Measurements from ENCODE around the gene SIL1. TPM values are rescaled to one million over a fixed set of nuclear protein-coding genes. Genes with fewer than 3 reads are reported as not detected.
"Not testable (repeated sequence)": the region's sequence is repeated elsewhere in the genome, so short reads cannot be mapped to it uniquely, and the experiment has no call there.

The SIL1 gene
- total and polyA plus RNA-seq, 8 donors = 22.2 to 83.6 (median 33.4) TPM

DNA sequence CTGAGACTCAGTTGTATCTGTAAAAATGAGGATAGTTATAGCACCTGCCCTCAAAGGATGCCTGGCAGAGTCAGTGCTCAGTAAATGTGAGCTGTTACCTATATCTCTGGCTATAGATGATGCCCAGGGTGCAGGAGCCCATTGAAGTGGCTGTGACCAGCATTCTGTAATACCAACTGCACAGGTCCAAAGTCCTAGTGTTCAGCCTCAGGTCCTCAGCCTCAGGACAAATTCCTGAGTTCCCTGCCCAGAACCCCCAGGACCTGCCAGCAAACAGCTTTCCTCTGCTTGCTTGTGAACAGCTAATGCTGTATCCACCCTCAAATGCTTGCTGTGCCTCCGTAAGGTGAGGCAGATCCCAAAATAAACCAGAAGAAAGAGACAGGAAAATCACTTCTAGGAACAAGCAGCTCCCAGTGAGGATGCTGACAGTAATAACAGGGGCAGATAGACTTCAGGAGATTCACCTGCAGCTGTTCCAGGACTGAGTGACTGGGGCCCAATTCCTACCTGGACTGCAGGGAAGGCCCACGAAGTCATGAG, 80.8 kb downstream of the SIL1 start:
- H3K27ac ChIP-seq = no peak overlapping the region
- H3K4me3 ChIP-seq = no peak overlapping the region
- no peaks in the 10 kb centered on the region for H3K27me3 ChIP-seq
- H3K9me3 ChIP-seq = no peaks in the 10 kb centered on the region
- TF ChIP-seq POLR2AphosphoS5 (IDR thresholded peaks at IDR 0.05) (no peak), POLR2A (IDR thresholded peaks at IDR 0.05) (no peak), EP300 (IDR thresholded peaks at IDR 0.05) (no peak)
- TF ChIP-seq, protein P1, sequence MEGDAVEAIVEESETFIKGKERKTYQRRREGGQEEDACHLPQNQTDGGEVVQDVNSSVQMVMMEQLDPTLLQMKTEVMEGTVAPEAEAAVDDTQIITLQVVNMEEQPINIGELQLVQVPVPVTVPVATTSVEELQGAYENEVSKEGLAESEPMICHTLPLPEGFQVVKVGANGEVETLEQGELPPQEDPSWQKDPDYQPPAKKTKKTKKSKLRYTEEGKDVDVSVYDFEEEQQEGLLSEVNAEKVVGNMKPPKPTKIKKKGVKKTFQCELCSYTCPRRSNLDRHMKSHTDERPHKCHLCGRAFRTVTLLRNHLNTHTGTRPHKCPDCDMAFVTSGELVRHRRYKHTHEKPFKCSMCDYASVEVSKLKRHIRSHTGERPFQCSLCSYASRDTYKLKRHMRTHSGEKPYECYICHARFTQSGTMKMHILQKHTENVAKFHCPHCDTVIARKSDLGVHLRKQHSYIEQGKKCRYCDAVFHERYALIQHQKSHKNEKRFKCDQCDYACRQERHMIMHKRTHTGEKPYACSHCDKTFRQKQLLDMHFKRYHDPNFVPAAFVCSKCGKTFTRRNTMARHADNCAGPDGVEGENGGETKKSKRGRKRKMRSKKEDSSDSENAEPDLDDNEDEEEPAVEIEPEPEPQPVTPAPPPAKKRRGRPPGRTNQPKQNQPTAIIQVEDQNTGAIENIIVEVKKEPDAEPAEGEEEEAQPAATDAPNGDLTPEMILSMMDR (IDR thresholded peaks at IDR 0.05) = no peak
- intact Hi-C loops (cut with DNase I; ENCODE audit: low total_unique reads) = no loop called here
- DNase-seq = no peak
- H3K36me3 ChIP-seq = peaks cover 12 to 61% (median 59%) of the 10 kb centered on the region in 4 donors
- H3K4me1 ChIP-seq = peaks cover 0 to 26% (median 0%) of the 10 kb centered on the region in 4 donors
- WGBS, 5 donors = 83 to 91% (median 88%) methylated on average over 2 of the region's 2 CpGs

DNA sequence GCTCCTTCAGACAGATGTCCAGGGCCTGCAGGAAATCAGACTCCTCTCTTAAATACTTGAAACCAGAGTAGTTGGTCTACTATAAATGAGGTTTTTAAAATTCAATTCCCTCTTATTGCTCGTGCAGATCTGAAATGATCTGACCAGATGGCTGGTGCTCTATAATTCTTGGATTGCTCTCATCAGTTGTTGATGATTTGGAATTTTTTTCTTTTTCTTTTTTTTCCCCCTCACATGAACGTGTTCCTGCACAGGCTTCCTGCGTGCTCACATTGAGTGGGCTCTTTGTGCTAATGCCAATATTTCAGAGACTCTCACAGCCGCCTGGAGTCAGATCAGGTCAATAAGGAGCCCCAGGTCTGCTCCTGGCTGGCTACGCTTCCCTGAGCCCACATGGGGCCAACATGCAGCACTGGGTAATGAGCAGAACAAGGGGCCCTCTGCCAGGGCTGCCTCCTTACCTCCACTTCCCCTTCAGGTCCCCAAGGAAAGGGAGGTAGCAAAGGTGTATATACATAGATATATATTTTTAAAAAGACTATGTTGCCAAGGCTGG, 82.0 kb downstream of the SIL1 start:
- TF ChIP-seq EP300 (IDR thresholded peaks at IDR 0.05) = no peak
- no peak for TF ChIP-seq POLR2A (IDR thresholded peaks at IDR 0.05)
- TF ChIP-seq, protein P1 (IDR thresholded peaks at IDR 0.05) = no peak
- no peak for TF ChIP-seq POLR2AphosphoS5 (IDR thresholded peaks at IDR 0.05)
- DNase-seq = no peak
- WGBS, 5 donors = 91 to 95% (median 93%) methylated on average over 5 of the region's 5 CpGs
- Histone ChIP-seq H3K27ac (no peak overlapping the region), H3K27me3 (no peaks in the 10 kb centered on the region), H3K36me3 (peaks cover 12 to 55% (median 54%) of the 10 kb centered on the region in 4 donors), H3K4me1 (peaks cover 0 to 26% (median 0%) of the 10 kb centered on the region in 4 donors), H3K4me3 (no peak overlapping the region), H3K9me3 (no peaks in the 10 kb centered on the region)
- intact Hi-C loops (cut with DNase I; ENCODE audit: low total_unique reads) = no loop called here

DNA sequence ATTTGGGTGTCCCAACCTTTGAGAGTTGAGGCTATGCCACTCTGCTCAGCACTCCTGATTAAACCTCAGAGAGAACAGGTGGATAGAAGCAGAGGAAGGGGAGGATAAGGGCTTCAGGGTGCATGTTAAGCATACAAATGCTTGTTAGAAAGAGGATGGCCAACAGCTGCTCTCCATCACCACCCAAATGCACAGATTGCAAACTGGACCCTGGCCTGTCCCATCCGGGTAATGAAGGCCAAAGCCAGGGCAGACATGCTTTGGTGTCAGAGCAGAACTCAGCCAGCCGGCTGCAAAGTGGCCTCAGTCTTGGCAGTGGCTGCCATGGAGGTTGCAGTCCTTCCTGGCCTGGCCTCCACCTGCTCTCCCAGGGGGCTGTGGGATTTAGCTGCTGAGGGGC, 84.3 kb downstream of the SIL1 start:
- intact Hi-C loops (cut with DNase I; ENCODE audit: low total_unique reads) = no loop called here
- Histone ChIP-seq H3K36me3 (peaks cover 0 to 32% (median 31%) of the 10 kb centered on the region in 4 donors), H3K4me1 (peaks cover 3 to 28% (median 10%) of the 10 kb centered on the region in 4 donors), H3K9me3 (no peaks in the 10 kb centered on the region), H3K27ac (no peak overlapping the region), H3K27me3 (no peaks in the 10 kb centered on the region), H3K4me3 (no peak overlapping the region)
- DNase-seq = no peak
- no peak for TF ChIP-seq POLR2A (IDR thresholded peaks at IDR 0.05)
- 79 to 95% (median 87%) methylated on average over 2 of the region's 2 CpGs; no CpG with 5 or more reads in 1 of the 5 donors for WGBS, 5 donors

DNA sequence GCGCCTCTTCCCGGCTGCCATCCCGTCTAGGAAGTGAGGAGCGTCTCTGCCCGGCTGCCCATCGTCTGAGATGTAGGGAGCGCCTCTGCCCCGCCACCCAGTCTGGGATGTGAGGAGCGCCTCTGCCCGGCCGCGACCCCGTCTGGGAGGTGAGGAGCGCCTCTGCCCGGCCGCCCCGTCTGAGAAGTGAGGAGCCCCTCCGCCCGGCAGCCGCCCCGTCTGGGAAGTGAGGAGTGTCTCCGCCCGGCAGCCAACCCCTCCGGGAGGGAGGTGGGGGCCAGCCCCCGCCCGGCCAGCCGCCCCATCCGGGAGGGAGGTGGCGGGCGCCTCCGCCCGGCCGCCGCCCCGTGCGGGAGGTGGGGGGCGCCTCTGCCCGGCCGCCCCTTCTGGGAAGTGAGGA, 85.8 kb downstream of the SIL1 start:
- DNase-seq; H3K9me3 ChIP-seq; intact Hi-C loops (cut with DNase I; ENCODE audit: low total_unique reads); H3K27me3 ChIP-seq; H3K27ac ChIP-seq; H3K4me3 ChIP-seq: not testable (repeated sequence)
- H3K36me3 ChIP-seq = peaks cover 0 to 17% (median 16%) of the 10 kb centered on the region in 4 donors
- peaks cover 8 to 35% (median 21%) of the 10 kb centered on the region in 4 donors for H3K4me1 ChIP-seq
- 95 to 99% (median 98%) methylated on average over 13 to 39 of the region's 39 CpGs for WGBS, 5 donors

DNA sequence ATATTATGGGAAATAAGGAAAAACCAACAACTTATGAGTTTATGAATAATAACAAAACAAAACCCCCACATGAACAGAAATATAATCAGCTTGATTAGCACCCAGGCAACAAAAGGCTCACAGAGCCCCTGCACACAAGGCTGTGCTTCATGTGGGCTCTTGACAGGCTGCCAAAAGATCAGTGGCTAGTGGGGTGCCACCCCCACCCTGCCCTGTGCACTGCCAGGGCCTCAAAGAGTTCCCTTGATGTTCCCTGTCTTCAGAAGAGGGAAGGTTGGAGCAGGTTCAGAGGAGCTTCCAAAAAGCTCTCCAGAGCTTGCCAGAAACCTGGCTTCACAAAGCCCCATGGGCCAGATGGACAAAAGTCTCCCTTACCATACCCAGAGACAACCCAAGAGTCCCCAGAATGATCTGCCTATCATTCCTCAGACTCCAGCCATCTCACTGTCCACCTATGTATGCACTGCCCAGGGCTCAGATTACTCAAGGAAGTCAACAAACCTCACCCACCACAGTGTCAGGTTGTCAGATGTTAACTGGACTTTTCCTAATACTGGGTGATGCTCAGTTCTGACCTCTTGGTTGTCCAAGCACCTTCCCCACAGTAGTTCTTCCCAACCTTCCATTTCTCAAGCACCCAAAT, 87.5 kb downstream of the SIL1 start:
- intact Hi-C loops (cut with DNase I; ENCODE audit: low total_unique reads) = no loop called here
- H3K9me3 ChIP-seq = no peaks in the 10 kb centered on the region
- peaks cover 10 to 53% (median 29%) of the 10 kb centered on the region in 4 donors for H3K4me1 ChIP-seq
- peaks cover 0 to under 1% (median 0%) of the 10 kb centered on the region in 4 donors for H3K36me3 ChIP-seq
- H3K27ac ChIP-seq = no peak overlapping the region
- no peak overlapping the region for H3K4me3 ChIP-seq
- TF ChIP-seq POLR2A (IDR thresholded peaks at IDR 0.05) (no peak), POLR2AphosphoS5 (IDR thresholded peaks at IDR 0.05) (no peak), EP300 (IDR thresholded peaks at IDR 0.05) (no peak)
- TF ChIP-seq, protein P1 (IDR thresholded peaks at IDR 0.05) = no peak
- DNase-seq = no peak
- no peaks in the 10 kb centered on the region for H3K27me3 ChIP-seq
